GM23338 (cell line): ENCODE measurements around the gene ATR. TPM values are rescaled to one million over a fixed set of nuclear protein-coding genes. Genes with fewer than 3 reads are reported as not detected.

Source experiments
- ATAC-seq: fragments of 200-7000 bp; cut with Tn5 transposase; 3 replicates; pipeline ENCODE4 v1.9.1; 2020
- DNase-seq: peaks from one replicate; pipeline ENCODE4 v3.0.0-alpha.2; 2015; ENCODE audit warnings: low spot score
- H2AFZ ChIP-seq: fragments of 200-600 bp; sonication (generic); 2 replicates; pipeline ENCODE4 v1.8.0; 2016; ENCODE audit warnings: antibody characterized with exemption, mild to moderate bottlenecking, moderate library complexity
- H3F3A ChIP-seq: fragments of 200-600 bp; sonication (generic); replicated peaks from 2 replicates; pipeline ENCODE4 v1.8.0; 2017; ENCODE audit warnings: antibody characterized with exemption, mixed run types, low read depth
- H3K27ac ChIP-seq: fragments of 200-600 bp; sonication (generic); 2 replicates; pipeline ENCODE4 v1.6.1; 2016; ENCODE audit warnings: low read depth
- H3K27me3 ChIP-seq: fragments of 200-600 bp; sonication (generic); 2 replicates; pipeline ENCODE4 v1.8.0; 2016; ENCODE audit warnings: mild to moderate bottlenecking, mixed run types, moderate library complexity; ENCODE audit not compliant: insufficient read depth
- H3K36me3 ChIP-seq: fragments of 200-600 bp; sonication (generic); 2 replicates; pipeline ENCODE4 v1.8.0; 2016; ENCODE audit warnings: mild to moderate bottlenecking; ENCODE audit not compliant: insufficient read depth
- H3K4me1 ChIP-seq: fragments of 200-600 bp; sonication (generic); 2 replicates; pipeline ENCODE4 v1.8.0; 2016; ENCODE audit warnings: mild to moderate bottlenecking, moderate library complexity; ENCODE audit not compliant: insufficient read depth
- H3K4me2 ChIP-seq: fragments of 200-600 bp; sonication (generic); 2 replicates; pipeline ENCODE4 v1.7.1; 2017; ENCODE audit warnings: mixed run types
- H3K4me3 ChIP-seq: fragments of 200-600 bp; sonication (generic); 2 replicates; pipeline ENCODE4 v1.6.1; 2016; ENCODE audit warnings: mixed run types
- H3K79me2 ChIP-seq: fragments of 200-600 bp; sonication (generic); replicated peaks from 2 replicates; pipeline ENCODE4 v1.8.0; 2017; ENCODE audit warnings: mild to moderate bottlenecking; ENCODE audit not compliant: insufficient read depth
- H3K9me2 ChIP-seq: fragments of 200-600 bp; sonication (generic); 2 replicates; pipeline ENCODE4 v1.8.0; 2017; ENCODE audit not compliant: insufficient read depth
- H4K20me1 ChIP-seq: fragments of 200-600 bp; sonication (generic); replicated peaks from 2 replicates; pipeline ENCODE4 v1.8.0; 2017; ENCODE audit warnings: mild to moderate bottlenecking; ENCODE audit not compliant: insufficient read depth
- H3K27ac Mint-ChIP-seq: 2 replicates; pipeline ENCODE4 v1.8.0; 2020; ENCODE audit warnings: inconsistent platforms, mild to moderate bottlenecking, moderate library complexity, mixed read lengths
- H3K27me3 Mint-ChIP-seq: 3 replicates; pipeline ENCODE4 v1.8.0; 2022; ENCODE audit warnings: low read depth, mild to moderate bottlenecking, moderate library complexity, mixed read lengths, inconsistent platforms; ENCODE audit not compliant: insufficient read depth, poor library complexity
- H3K36me3 Mint-ChIP-seq: 3 replicates; pipeline ENCODE4 v1.8.0; 2021; ENCODE audit warnings: low read depth, mild to moderate bottlenecking, inconsistent platforms, moderate library complexity, mixed read lengths
- H3K4me1 Mint-ChIP-seq: 3 replicates; pipeline ENCODE4 v1.8.0; 2020; ENCODE audit warnings: mild to moderate bottlenecking, inconsistent platforms, mixed read lengths
- H3K4me3 Mint-ChIP-seq: 3 replicates; pipeline ENCODE4 v1.8.0; 2021; ENCODE audit warnings: moderate library complexity, mild to moderate bottlenecking, inconsistent platforms, mixed read lengths
- H3K9me3 Mint-ChIP-seq: 3 replicates; pipeline ENCODE4 v1.8.0; 2020; ENCODE audit warnings: moderate library complexity, mild to moderate bottlenecking, inconsistent platforms, mixed read lengths
- STAT1 ChIP-seq: IDR thresholded peaks from one replicate; pipeline ENCODE4 v1.6.1; 2016; ENCODE audit warnings: antibody characterized with exemption; ENCODE audit not compliant: unreplicated experiment
- ZNF114 ChIP-seq: fragments of 250-450 bp; sonication (Bioruptor Pico); IDR thresholded peaks from 2 replicates; pipeline ENCODE4 v1.5.0; 2020; ENCODE audit warnings: mild to moderate bottlenecking, moderate library complexity
- ZNF331 ChIP-seq: fragments of 250-450 bp; sonication (Bioruptor Pico); IDR thresholded peaks from 2 replicates; pipeline ENCODE4 v1.5.0; 2020; ENCODE audit warnings: low read depth, mild to moderate bottlenecking, moderate library complexity
- ZNF462 ChIP-seq: fragments of 250-450 bp; sonication (Bioruptor Pico); IDR thresholded peaks from 2 replicates; pipeline ENCODE4 v1.5.0; 2020; ENCODE audit warnings: mild to moderate bottlenecking, moderate library complexity
- polyA plus RNA-seq: library from polyadenylated mRNA; unstranded; fragments of >200 nt; fragmentation: Nextera tagmentation; extraction: Ambion mirVana; gene quantifications from 2 replicates; pipeline ENCODE4 v1.2.1, GENCODE V29; 2016
- total RNA-seq: library from RNA; depleted of rRNA; stranded (reverse); fragments of >200 nt; shearing (Covaris generic); gene quantifications from 2 replicates; pipeline ENCODE4 v1.2.3, GENCODE V29; 2014
- TF ChIP-seq, protein P1 (sequence below), 2 experiments: fragments of 200-600 bp in 1 of 2; sonication (generic) in 1 of 2; conservative IDR thresholded peaks; 2 replicates each; pipeline versions ENCODE4 v1.5.1 to v1.6.1; 2016 to 2017; ENCODE audit warnings: antibody characterized with exemption in 2 of 2, low read depth in 2 of 2, mild to moderate bottlenecking in 2 of 2, moderate library complexity in 1 of 2

The ATR gene
- total and polyA plus RNA-seq, 2 experiments from 2014 or later: 29.7 to 39.1 TPM

DNA sequence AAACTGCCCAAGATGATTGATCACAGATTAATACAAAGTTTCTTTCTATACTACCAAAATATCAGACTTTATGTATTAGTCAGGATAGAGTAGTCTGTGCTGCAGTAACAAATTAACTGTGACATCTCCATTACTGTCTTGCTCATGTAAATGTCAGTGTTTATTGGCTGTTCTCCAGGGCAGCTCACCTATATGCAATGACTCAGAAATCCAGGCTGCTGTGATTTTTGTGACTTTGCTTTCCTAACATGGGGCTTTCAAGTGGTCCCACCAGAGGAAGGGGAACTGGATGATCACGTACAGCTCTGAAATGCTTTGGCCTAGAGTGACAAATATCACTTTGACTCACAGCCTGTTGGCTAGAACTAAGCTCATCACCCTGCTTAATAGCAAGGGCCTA lies 30.6 kb upstream of the ATR start:
- TF ChIP-seq, protein P1, sequence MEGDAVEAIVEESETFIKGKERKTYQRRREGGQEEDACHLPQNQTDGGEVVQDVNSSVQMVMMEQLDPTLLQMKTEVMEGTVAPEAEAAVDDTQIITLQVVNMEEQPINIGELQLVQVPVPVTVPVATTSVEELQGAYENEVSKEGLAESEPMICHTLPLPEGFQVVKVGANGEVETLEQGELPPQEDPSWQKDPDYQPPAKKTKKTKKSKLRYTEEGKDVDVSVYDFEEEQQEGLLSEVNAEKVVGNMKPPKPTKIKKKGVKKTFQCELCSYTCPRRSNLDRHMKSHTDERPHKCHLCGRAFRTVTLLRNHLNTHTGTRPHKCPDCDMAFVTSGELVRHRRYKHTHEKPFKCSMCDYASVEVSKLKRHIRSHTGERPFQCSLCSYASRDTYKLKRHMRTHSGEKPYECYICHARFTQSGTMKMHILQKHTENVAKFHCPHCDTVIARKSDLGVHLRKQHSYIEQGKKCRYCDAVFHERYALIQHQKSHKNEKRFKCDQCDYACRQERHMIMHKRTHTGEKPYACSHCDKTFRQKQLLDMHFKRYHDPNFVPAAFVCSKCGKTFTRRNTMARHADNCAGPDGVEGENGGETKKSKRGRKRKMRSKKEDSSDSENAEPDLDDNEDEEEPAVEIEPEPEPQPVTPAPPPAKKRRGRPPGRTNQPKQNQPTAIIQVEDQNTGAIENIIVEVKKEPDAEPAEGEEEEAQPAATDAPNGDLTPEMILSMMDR (conservative IDR thresholded peaks at IDR 0.05; ENCODE audit: low read depth in 2 of 2): no peak
- TF ChIP-seq ZNF462 (CRISPR knock-in tag): no peak
- TF ChIP-seq ZNF331: no peak
- TF ChIP-seq ZNF114 (CRISPR knock-in tag): no peak
- no peak for TF ChIP-seq STAT1
- no peak overlapping the region for H2AFZ ChIP-seq
- no peaks in the 10 kb centered on the region for H3F3A ChIP-seq
- Mint-ChIP-seq H3K27me3 (no peaks in the 10 kb centered on the region), H3K4me1 (peaks cover 2% of the 10 kb centered on the region; the same call in 1 of the 3 replicates), H3K9me3 (no peaks in the 10 kb centered on the region), H3K27ac (no peak overlapping the region), H3K4me3 (no peak overlapping the region), H3K36me3 (no peaks in the 10 kb centered on the region)
- peaks cover 11% of the 10 kb centered on the region; the same call in 1 of the 2 replicates for H3K79me2 ChIP-seq
- ATAC-seq: no peak
- H3K4me1 ChIP-seq: no peaks in the 10 kb centered on the region
- no peaks in the 10 kb centered on the region for H3K9me2 ChIP-seq
- H4K20me1 ChIP-seq: no peaks in the 10 kb centered on the region; the same call in 1 of the 2 replicates
- no peak overlapping the region for H3K4me3 ChIP-seq
- no peak overlapping the region for H3K4me2 ChIP-seq
- no peak overlapping the region for H3K27ac ChIP-seq
- no peaks in the 10 kb centered on the region for H3K27me3 ChIP-seq
- DNase-seq: no peak
- H3K36me3 ChIP-seq: no peaks in the 10 kb centered on the region
